ENCODE measurements around the gene HYAL3.
"Not testable (repeated sequence)": the region's sequence is repeated elsewhere in the genome, so short reads cannot be mapped to it uniquely, and the experiment has no call there.

- TF ChIP-seq CTCF (conservative IDR thresholded peaks at IDR 0.05 in 1 of 2, IDR thresholded peaks at IDR 0.05 in 1 of 2; ENCODE audit: low read depth in 1 of 2, low read length in 2 of 2); EZH2 (IDR thresholded peaks at IDR 0.05; ENCODE audit: low read length, missing control alignments): not testable (repeated sequence)
Observed at GRCh38 chr3:50244813-50245212, 54.4 kb downstream of the HYAL3 start.

All from fibroblast of lung (primary cell).